Stimulated activated CD4-positive, alpha-beta T cell treated with anti-CD3 and anti-CD28 coated beads, Interleukin-2, amount 100 ng/mL, for 48 hours (primary cell): ENCODE data around the gene CDH19.
"Not testable (repeated sequence)": the region's sequence is repeated elsewhere in the genome, so short reads cannot be mapped to it uniquely, and the experiment has no call there.

Source experiments
- DNase-seq, 2 donors: peaks; one replicate each; pipeline ENCODE4 v3.0.0-alpha.2; 2020

CDH19 gene

GRCh38 chr18:66564236-66564635, 39.7 kb downstream of the CDH19 start:
- no peak for DNase-seq

DNA sequence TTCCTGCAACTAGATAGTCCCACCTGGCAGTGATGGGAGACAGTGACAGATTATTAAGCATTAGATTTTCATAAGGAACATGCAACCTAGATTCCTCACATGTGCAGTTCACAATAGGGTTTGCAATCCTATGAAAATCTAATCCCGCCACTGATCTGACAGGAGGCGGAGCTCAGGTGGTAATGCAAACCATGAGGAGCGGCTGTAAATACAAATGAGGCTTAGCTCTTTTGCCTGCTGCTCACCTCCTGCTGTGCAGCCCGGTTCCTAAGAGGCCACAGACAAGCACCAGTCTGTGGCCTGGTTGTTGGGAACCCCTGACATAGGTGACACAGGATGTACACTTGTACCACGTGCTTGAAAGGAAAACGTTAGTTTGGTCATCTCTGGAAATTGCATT, 41.6 kb downstream of the CDH19 start:
- no peak for DNase-seq

GRCh38 chr18:66560094-66560493, 43.8 kb downstream of the CDH19 start:
- DNase-seq, result no peak

DNA sequence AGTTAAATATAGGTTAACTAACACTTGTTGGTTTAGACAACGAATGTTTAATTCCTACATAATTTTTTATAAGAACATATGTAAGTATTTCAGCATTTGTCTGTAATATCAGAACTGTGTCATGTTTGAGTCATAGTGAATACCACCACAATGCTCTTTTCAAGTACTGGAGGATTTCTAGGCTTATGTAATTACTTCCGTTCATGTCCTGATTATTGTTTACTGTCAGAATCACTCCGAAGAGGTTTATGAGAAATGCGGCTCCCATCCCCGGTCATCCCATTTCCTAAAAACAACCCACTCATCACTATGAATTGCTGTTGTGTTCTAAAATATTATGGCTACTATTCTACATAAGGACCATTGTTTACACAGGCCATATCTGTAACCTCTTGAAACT, 45.1 kb downstream of the CDH19 start:
- no peak for DNase-seq

DNA sequence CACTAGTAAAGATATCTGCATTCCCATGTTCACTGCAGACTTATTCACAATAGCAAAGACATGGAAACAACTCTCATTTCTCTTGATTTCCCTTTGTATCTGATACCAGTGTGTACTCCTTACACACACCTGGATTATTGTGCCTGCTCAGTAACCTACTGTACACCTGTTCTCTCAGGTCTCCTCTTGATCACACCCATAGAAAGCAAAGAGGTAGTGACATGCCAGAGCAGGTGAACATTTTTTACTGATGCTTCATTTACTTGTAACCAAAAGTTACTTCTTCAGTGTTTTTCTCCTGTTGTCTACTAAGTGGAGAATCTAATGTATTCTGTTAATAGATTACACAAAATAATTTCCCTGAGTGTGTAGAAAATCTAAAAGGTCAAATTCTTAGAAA, 46.8 kb downstream of the CDH19 start:
- no peak for DNase-seq

- DNase-seq, result no peak
These were observed 48.3 kb downstream of the CDH19 start for GRCh38 chr18:66555585-66555984.

GRCh38 chr18:66553824-66554223, 50.1 kb downstream of the CDH19 start:
- DNase-seq, result no peak

DNA sequence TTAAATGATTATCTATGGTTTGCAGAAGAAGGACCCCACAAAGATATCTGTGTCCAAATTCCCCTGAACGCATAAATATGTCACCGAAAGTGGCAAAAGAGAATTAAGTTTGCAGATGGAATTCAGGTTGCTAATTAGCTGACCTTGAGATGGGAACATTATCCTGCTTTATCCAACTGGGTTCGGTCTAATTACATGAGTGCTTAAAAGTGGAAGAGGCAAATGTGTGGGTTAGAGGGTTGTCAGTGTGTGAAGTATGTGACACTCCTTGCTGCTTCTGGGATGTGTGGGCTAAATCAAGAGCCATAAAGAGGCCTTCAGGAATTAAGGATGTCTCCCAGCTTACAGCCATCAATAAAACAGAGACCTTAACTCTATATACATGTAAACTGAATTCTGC, 53.5 kb downstream of the CDH19 start:
- DNase-seq, result no peak

GRCh38 chr18:66548747-66549146, 55.1 kb downstream of the CDH19 start:
- DNase-seq, result no peak

DNA sequence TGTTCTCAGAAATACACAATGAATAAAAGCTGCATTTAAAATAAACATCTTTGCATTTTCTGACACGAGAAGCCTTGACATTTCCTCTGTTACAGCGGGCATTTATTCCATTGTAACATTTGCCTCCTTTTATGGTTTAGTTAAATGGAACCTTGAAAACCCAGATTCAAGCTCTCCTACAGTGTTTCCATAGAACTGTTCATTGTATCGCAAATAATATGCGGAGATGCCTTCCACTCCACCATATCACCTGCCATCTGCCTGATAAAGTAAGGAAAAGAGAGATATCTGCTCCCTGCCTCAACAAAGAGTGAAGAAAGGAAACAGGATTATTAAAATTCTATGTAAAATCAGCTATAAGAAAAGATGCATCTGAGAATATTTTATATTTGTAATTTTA, 69.8 kb downstream of the CDH19 start:
- no peak for DNase-seq

GRCh38 chr18:66533693-66534092, 70.2 kb downstream of the CDH19 start:
- no peak for DNase-seq

- no peak for DNase-seq
These were observed 80.5 kb downstream of the CDH19 start for GRCh38 chr18:66523219-66523991.

DNA sequence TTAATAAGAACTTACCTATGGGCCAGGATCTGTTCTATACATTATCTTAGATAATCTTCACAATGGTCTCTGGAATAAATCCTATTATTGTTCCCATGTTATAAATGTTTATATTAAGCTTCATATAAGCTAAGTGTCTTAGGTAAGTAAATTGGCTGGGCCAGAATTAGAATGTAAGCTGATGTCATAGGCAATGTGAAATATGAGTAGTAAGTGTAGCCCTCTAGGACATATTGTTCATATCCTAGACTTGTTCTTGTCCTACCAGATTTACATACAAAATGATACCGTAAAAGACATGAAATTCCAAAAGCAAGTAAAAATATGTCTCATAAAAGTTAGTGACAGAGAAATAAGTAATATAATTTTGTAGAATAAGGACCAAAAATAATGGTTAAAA, 89.9 kb downstream of the CDH19 start:
- DNase-seq, result no peak

- no peak for DNase-seq
These were observed 92.1 kb downstream of the CDH19 start for GRCh38 chr18:66511792-66512191.

DNA sequence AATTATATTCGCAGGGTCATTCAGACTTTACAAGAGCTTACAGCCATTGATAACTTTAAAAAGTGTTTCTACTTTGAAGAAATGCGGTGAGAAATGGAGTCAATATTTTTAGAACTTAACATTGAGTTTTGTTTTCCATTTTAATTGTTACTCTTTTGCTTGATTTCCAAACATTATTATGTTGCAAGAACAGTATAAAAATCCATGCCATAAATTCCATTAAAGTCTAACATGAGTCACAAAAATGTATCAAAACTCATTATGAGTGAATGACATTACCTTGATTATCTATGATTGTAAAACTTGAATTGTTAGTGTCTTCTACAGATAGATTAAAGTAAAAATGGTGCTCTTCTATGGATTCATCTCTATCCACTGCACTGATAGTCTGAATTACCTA, 92.6 kb downstream of the CDH19 start:
- DNase-seq, result no peak

DNA sequence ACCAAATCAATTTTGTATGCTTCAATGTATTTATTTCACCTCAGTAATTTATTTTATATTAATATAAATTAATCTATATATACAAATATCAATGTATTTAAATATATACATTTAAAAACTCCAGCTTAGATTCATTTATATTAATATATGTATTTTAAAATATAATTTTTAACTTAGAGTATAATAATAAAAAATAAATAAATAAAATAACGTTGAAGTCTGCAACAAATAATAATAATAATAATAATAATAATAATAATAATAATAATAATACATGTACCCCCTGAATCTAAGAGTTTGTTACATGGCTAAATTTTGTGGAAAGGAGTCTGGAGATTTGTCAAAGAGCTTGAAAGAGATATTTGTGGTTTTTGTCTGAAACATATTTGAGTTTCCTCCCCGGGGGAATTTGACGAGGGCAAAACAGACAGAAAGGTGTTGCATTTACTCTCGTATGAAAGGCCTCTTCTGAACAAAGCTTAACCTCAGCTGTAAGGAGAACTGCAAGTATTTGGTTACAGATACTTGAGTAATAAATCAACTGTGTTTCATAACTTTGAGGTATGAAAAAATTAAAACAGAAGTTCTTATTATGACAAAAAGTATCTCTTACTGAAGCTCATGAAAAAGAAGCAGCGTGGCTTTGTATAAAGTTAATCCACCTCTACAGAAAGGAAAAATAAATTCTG, 93.4 kb downstream of the CDH19 start:
- no peak for DNase-seq

GRCh38 chr18:66508937-66509336, 95.0 kb downstream of the CDH19 start:
- DNase-seq, result no peak

DNA sequence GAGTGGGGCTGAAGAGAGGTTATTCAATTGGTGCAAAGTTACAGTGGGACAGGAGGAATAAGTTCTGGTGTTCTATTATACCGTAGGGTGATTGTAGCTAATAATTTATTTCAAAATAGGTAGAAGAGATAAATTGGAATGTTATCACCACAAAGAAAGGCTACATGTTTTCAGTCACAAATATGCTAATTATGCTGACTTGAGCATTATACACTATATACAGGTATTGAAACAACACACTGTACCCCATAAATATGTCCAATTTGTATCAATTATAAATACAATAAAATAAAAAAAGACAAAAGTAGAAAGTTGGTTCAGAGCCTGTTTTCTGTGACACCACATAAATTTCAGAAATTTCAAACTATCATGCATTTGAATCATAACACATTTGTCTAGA, 97.7 kb downstream of the CDH19 start:
- DNase-seq, result no peak

DNA sequence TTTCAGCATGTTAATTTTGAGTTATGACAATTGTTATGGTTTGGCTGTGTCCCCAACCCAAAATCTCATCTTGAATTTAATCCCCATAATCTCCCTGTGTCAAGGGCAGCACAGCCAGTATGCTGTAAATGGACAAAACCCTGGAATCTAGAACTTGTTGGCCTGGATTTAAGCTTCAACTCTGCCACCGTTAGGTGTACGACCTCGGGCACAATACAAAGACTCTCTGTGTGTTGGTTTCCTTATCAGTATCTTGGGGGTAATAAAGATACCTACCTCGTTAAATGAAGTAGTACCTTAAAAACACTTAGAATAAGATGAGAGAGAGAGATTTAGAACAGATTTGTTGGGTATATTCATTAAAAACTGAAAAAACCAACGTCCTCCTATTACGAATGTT, 106.5 kb downstream of the CDH19 start:
- no peak for DNase-seq

- DNase-seq, result peak in 1 of 2 donors; percentile 2
These were observed 108.0 kb downstream of the CDH19 start for GRCh38 chr18:66495844-66496243.

DNA sequence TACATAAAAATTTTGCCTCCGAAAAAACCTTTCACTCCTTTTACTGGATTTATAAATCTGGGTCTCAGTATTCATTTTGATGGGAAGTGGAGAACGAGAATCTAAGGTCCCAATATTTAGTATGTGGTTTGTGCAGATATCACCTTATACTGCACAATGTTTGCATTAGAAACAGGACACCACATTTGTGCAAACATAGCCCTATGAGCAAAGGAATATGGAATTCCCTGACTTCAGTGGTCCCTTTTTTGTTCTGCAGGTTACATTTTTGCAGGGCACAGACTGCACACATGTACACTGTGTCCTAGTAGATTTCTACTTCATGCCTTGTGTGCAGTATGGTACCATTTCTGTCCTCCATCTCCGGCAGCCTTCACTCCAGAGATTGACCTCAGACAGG, 130.0 kb downstream of the CDH19 start:
- DNase-seq, result no peak

- not testable (repeated sequence) for DNase-seq
These were observed 137.7 kb downstream of the CDH19 start for GRCh38 chr18:66466184-66466583.

DNA sequence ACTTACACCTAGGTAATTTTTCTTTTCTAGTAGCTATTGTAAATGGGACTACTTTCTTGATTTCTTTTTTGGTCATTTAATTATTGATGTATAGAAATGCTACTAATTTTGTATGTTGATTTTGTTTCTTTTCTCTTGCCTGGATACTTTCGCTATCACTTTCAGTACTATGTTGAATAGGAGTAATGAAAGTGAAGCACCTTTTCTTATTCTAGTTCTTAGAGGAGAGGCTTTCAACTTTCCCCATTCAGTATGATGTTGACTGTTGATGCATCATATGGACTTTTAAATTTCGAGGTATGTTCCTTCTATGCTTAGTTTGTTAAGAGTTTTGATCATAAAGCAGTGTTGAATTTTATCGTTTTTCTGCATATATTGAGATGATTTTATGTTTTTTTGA, 142.5 kb downstream of the CDH19 start:
- DNase-seq, result no peak

DNA sequence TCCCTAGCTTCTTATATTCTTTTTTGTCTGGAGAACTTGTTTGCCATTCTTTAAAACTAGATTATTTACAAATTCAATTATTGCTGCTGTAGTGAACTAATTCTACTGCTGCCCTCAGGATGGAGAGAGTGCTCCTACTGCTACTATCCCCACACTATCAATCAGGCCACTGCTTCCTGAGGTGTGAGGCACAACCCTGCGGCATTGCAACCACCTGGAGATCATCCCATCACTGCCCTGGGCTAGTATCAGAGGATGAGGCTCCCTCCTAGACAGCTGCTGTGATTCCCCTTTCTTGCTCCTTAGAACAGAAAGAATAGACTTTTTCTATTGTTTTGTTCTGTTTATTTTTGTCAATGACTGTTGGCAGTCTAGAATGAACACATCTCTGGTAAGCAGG, 146.6 kb downstream of the CDH19 start:
- DNase-seq, result no peak
